ENCODE data around the gene LY9. TPM values are rescaled to one million over a fixed set of nuclear protein-coding genes. Genes with fewer than 3 reads are reported as not detected.
A peak's percentile ranks its signal among the peaks of the same experiment; 100 is the strongest.

Gene LY9
- total RNA-seq, 2 donors from 2014 or later = not detected

DNA sequence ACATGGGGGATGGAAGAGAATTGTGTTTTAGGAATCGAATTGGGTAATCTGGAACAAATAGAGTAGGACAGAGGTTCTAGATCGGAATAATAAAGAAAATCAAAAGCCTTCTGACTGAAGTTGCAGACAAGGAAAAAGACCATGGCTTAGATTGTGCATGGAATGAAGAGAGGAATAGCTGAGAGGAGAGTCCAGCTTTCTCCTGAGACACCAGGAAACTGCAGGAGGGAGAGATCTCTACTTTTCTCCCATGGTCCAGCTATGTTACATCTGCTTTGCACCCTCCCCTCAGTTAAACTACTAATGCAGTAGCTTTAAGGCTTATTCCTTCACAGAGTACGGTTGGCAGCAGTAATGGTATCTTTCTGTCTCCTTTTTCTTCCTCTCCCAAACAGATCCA is 43.6 kb upstream of the LY9 start:
- H3K36me3 Mint-ChIP-seq (ENCODE audit: low read depth) = no peaks in the 10 kb centered on the region
- no peak overlapping the region for H3K4me3 Mint-ChIP-seq
- TF ChIP-seq, protein P1, sequence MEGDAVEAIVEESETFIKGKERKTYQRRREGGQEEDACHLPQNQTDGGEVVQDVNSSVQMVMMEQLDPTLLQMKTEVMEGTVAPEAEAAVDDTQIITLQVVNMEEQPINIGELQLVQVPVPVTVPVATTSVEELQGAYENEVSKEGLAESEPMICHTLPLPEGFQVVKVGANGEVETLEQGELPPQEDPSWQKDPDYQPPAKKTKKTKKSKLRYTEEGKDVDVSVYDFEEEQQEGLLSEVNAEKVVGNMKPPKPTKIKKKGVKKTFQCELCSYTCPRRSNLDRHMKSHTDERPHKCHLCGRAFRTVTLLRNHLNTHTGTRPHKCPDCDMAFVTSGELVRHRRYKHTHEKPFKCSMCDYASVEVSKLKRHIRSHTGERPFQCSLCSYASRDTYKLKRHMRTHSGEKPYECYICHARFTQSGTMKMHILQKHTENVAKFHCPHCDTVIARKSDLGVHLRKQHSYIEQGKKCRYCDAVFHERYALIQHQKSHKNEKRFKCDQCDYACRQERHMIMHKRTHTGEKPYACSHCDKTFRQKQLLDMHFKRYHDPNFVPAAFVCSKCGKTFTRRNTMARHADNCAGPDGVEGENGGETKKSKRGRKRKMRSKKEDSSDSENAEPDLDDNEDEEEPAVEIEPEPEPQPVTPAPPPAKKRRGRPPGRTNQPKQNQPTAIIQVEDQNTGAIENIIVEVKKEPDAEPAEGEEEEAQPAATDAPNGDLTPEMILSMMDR (conservative IDR thresholded peaks at IDR 0.05) = no peak

DNA sequence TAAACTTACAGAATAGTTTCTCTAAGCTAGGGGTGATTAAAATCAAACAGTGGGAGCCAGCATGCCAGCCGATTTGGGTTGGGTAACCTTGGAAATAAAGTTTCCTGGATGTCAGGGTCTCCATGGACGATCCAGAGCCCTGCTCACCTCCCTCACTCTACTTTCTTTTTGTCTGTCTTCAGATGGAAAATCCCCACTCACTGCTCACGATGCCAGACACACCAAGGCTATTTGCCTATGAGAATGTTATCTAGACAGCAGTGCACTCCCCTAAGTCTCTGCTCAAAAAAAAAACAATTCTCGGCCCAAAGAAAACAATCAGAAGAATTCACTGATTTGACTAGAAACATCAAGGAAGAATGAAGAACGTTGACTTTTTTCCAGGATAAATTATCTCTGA is 43.0 kb upstream of the LY9 start:
- no peak overlapping the region for H3K9ac ChIP-seq (ENCODE audit: extremely low read depth, low read length, poor library complexity, severe bottlenecking)
- Mint-ChIP-seq H3K36me3 (ENCODE audit: low read depth) (no peaks in the 10 kb centered on the region), H3K9me3 (no peaks in the 10 kb centered on the region), H3K4me1 (no peaks in the 10 kb centered on the region), H3K27ac (no peak overlapping the region), H3K27me3 (ENCODE audit: insufficient read depth) (peaks cover 16% of the 10 kb centered on the region), H3K4me3 (no peak overlapping the region)
- H3K9me3 ChIP-seq (ENCODE audit: control insufficient read depth, low read length) = no peaks in the 10 kb centered on the region
- WGBS, 2 experiments (ENCODE audit: insufficient coverage in 1 of 2, insufficient read length in 1 of 2) = 80 to 90% methylated on average over 1 to 5 of the region's 5 CpGs
- no peak for DNase-seq
- TF ChIP-seq, protein P1 (conservative IDR thresholded peaks at IDR 0.05) = no peak
- peak overlapping the region; percentile 32 for H3K27ac ChIP-seq (ENCODE audit: low read depth, low read length)
- no peaks in the 10 kb centered on the region for H3K4me1 ChIP-seq (ENCODE audit: control insufficient read depth, insufficient read depth, low read length)
- peaks cover 13% of the 10 kb centered on the region for H3K27me3 ChIP-seq (ENCODE audit: control insufficient read depth, insufficient read depth, low read length, poor library complexity, severe bottlenecking)
- no peak overlapping the region for H3K4me3 ChIP-seq (ENCODE audit: low read length)
- H3K36me3 ChIP-seq (ENCODE audit: control insufficient read depth, insufficient read depth, low read length) = no peaks in the 10 kb centered on the region

More for the DNA sequence above, 43.6 kb upstream of the LY9 start:
- Histone ChIP-seq H3K27me3 (ENCODE audit: control insufficient read depth, insufficient read depth, low read length, poor library complexity, severe bottlenecking) (peaks cover 13% of the 10 kb centered on the region), H3K9me3 (ENCODE audit: control insufficient read depth, low read length) (no peaks in the 10 kb centered on the region), H3K27ac (ENCODE audit: low read depth, low read length) (no peak overlapping the region), H3K4me1 (ENCODE audit: control insufficient read depth, insufficient read depth, low read length) (no peaks in the 10 kb centered on the region), H3K9ac (ENCODE audit: extremely low read depth, low read length, poor library complexity, severe bottlenecking) (no peak overlapping the region), H3K4me3 (ENCODE audit: low read length) (no peak overlapping the region), H3K36me3 (ENCODE audit: control insufficient read depth, insufficient read depth, low read length) (no peaks in the 10 kb centered on the region)
- no peak overlapping the region for H3K27ac Mint-ChIP-seq
- no peaks in the 10 kb centered on the region for H3K9me3 Mint-ChIP-seq
- H3K27me3 Mint-ChIP-seq (ENCODE audit: insufficient read depth) = peaks cover 16% of the 10 kb centered on the region
- no peaks in the 10 kb centered on the region for H3K4me1 Mint-ChIP-seq
- WGBS, 2 experiments (ENCODE audit: insufficient coverage in 1 of 2, insufficient read length in 1 of 2) = 86 to 91% methylated on average over 2 to 3 of the region's 3 CpGs
- no peak for DNase-seq

DNA sequence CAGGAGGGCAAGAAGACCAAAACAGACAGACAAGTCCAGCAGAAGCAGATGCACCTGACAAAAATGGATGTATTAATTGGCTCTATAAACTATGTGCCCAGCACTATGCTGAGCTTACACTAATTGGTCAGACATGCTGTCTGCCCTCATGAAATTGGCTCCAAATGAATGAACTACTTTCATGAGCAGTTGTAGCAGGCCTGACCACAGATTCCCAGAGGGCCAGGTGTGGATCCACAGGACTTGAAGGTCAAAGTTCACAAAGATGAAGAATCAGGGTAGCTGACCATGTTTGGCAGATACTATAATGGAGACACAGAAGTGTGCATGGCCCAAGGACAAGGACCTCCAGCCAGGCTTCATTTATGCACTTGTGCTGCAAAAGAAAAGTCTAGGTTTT is 42.4 kb upstream of the LY9 start:
- Mint-ChIP-seq H3K27me3 (ENCODE audit: insufficient read depth) (peaks cover 16% of the 10 kb centered on the region), H3K27ac (no peak overlapping the region), H3K4me3 (no peak overlapping the region), H3K9me3 (no peaks in the 10 kb centered on the region), H3K36me3 (ENCODE audit: low read depth) (no peaks in the 10 kb centered on the region), H3K4me1 (no peaks in the 10 kb centered on the region)
- DNase-seq = no peak
- Histone ChIP-seq H3K36me3 (ENCODE audit: control insufficient read depth, insufficient read depth, low read length) (no peaks in the 10 kb centered on the region), H3K9ac (ENCODE audit: extremely low read depth, low read length, poor library complexity, severe bottlenecking) (no peak overlapping the region), H3K9me3 (ENCODE audit: control insufficient read depth, low read length) (no peaks in the 10 kb centered on the region), H3K27me3 (ENCODE audit: control insufficient read depth, insufficient read depth, low read length, poor library complexity, severe bottlenecking) (peaks cover 13% of the 10 kb centered on the region), H3K4me1 (ENCODE audit: control insufficient read depth, insufficient read depth, low read length) (no peaks in the 10 kb centered on the region), H3K4me3 (ENCODE audit: low read length) (no peak overlapping the region), H3K27ac (ENCODE audit: low read depth, low read length) (no peak overlapping the region)
- TF ChIP-seq, protein P1 (conservative IDR thresholded peaks at IDR 0.05) = no peak

Data from endodermal cell (in vitro differentiated cells).